ENCODE measurements around the gene PPIL4. TPM values are rescaled to one million over a fixed set of nuclear protein-coding genes. Genes with fewer than 3 reads are reported as not detected.

The PPIL4 gene
- total and polyA plus RNA-seq, 2 of the 13 experiments (the other 11 are each of a cell fraction or from before 2014, with no cell fraction given), result 5.5 to 46.0 TPM

- no peak for TF ChIP-seq KLF13 (CRISPR knock-in tag; IDR thresholded peaks at IDR 0.05)
- TF ChIP-seq ETV6 (CRISPR knock-in tag; conservative IDR thresholded peaks at IDR 0.05), result peak; percentile 79
- no peak for TF ChIP-seq ZBTB42 (CRISPR knock-in tag; IDR thresholded peaks at IDR 0.05)
- TF ChIP-seq, protein P1, sequence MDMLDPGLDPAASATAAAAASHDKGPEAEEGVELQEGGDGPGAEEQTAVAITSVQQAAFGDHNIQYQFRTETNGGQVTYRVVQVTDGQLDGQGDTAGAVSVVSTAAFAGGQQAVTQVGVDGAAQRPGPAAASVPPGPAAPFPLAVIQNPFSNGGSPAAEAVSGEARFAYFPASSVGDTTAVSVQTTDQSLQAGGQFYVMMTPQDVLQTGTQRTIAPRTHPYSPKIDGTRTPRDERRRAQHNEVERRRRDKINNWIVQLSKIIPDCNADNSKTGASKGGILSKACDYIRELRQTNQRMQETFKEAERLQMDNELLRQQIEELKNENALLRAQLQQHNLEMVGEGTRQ (IDR thresholded peaks at IDR 0.05; ENCODE audit: low read depth, low read length), result peak; percentile 51
- TF ChIP-seq, protein P1 (CRISPR knock-in tag; IDR thresholded peaks at IDR 0.05; ENCODE audit: borderline replicate concordance), result peak; percentile 81
- TF ChIP-seq ZNF235 (CRISPR knock-in tag; IDR thresholded peaks at IDR 0.05; ENCODE audit: borderline replicate concordance), result peak; percentile 93
- TF ChIP-seq NPAS2 (CRISPR knock-in tag; IDR thresholded peaks at IDR 0.05; ENCODE audit: borderline replicate concordance), result no peak
- TF ChIP-seq RELA (CRISPR knock-in tag; IDR thresholded peaks at IDR 0.05), result peak; percentile 69; the same call in 1 of the 2 replicates
- TF ChIP-seq ZNF749 (CRISPR knock-in tag; IDR thresholded peaks at IDR 0.05; ENCODE audit: borderline replicate concordance), result peak; percentile 94; the same call in 1 of the 2 replicates
- TF ChIP-seq EED (CRISPR knock-in tag; IDR thresholded peaks at IDR 0.05), result peak; percentile 86; the same call in 1 of the 2 replicates
- TF ChIP-seq ZNF34 (CRISPR knock-in tag; IDR thresholded peaks at IDR 0.05; ENCODE audit: borderline replicate concordance), result peak; percentile 80
- peak; percentile 76; the same call in 1 of the 2 replicates for TF ChIP-seq MIER3 (CRISPR knock-in tag; IDR thresholded peaks at IDR 0.05; ENCODE audit: borderline replicate concordance)
- peak; percentile 99; the same call in 1 of the 2 replicates for TF ChIP-seq ZGPAT (CRISPR knock-in tag; IDR thresholded peaks at IDR 0.05)
- TF ChIP-seq FOXO1 (CRISPR knock-in tag; IDR thresholded peaks at IDR 0.05), result peak; percentile 83
- peak; percentile 98 for TF ChIP-seq ZNF740 (CRISPR knock-in tag; IDR thresholded peaks at IDR 0.05)
- peak; percentile 69; the same call in 1 of the 2 replicates for TF ChIP-seq ZNF329 (CRISPR knock-in tag; IDR thresholded peaks at IDR 0.05; ENCODE audit: low read depth)
- peak; percentile 66; the same call in 1 of the 2 replicates for TF ChIP-seq KAT7 (CRISPR knock-in tag; IDR thresholded peaks at IDR 0.05; ENCODE audit: borderline replicate concordance)
- TF ChIP-seq ZNF772 (CRISPR knock-in tag; IDR thresholded peaks at IDR 0.05), result peak; percentile 96
- TF ChIP-seq ZNF780A (CRISPR knock-in tag; IDR thresholded peaks at IDR 0.05), result no peak
- no peak for TF ChIP-seq FOSL1 (CRISPR knock-in tag; IDR thresholded peaks at IDR 0.05; ENCODE audit: borderline replicate concordance)
- 0 out of 2 replicates have a peak, but pooled peaks have one; percentile 23 for TF ChIP-seq ZNF709 (CRISPR knock-in tag; IDR thresholded peaks at IDR 0.05)
- no peak for TF ChIP-seq SCMH1 (CRISPR knock-in tag; IDR thresholded peaks at IDR 0.05; ENCODE audit: borderline replicate concordance)
- peak; percentile 87 for TF ChIP-seq RXRA (CRISPR knock-in tag; IDR thresholded peaks at IDR 0.05)
- TF ChIP-seq XBP1 (CRISPR knock-in tag; IDR thresholded peaks at IDR 0.05), result 0 out of 2 replicates have a peak, but pooled peaks have one; percentile 32
- peak; percentile 98 for TF ChIP-seq ERF (CRISPR knock-in tag; IDR thresholded peaks at IDR 0.05)
- peak; percentile 66 for TF ChIP-seq TAF15 (IDR thresholded peaks at IDR 0.05; ENCODE audit: low read depth, low read length, poor library complexity, severe bottlenecking)
- TF ChIP-seq FOXP1 (IDR thresholded peaks at IDR 0.05), result no peak
- TF ChIP-seq FOXP1 (CRISPR knock-in tag; IDR thresholded peaks at IDR 0.05), result 0 out of 2 replicates have a peak, but pooled peaks have one; percentile 36
- peak; percentile 57 for TF ChIP-seq SKI (IDR thresholded peaks at IDR 0.05; ENCODE audit: partially characterized antibody)
Observed at GRCh38 chr6:149545754-149546471, at the start of gene PPIL4 (continued).
